Measurements from ENCODE around the gene DCPS.

The DCPS gene

DNA sequence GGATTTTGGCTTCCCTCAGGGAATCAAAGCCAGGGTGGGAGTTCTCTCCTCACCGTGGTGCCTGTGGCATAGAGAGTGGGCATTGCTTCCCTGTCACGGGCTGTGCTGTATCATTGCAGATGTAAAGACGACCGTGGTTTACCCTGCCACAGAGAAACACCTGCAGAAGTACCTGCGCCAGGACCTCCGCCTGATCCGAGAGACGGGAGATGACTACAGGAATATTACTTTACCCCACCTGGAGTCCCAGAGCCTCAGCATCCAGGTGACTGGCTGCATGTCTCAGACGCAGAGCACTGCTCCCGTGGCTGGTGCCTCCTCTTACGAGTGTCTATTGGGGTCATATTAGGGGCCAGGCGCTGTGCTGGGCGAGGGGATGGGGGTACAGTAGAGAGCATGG is 27.4 kb downstream of the DCPS start:
- TF ChIP-seq POLR2A (IDR thresholded peaks at IDR 0.05; ENCODE audit: low read depth, low read length) (no peak), POLR2AphosphoS5 (IDR thresholded peaks at IDR 0.05; ENCODE audit: low read depth, low read length) (no peak), PAX5 (IDR thresholded peaks at IDR 0.05; ENCODE audit: insufficient read depth, low read length, severe bottlenecking) (no peak), SPI1 (IDR thresholded peaks at IDR 0.05; ENCODE audit: low read depth, low read length) (no peak), TAF1 (IDR thresholded peaks at IDR 0.05; ENCODE audit: low read depth, low read length) (no peak), POU2F2 (IDR thresholded peaks at IDR 0.05; ENCODE audit: low read depth, low read length) (no peak)
- DNase-seq (ENCODE audit: insufficient read length, low spot score) (no peak), FAIRE-seq (no peak)

DNA sequence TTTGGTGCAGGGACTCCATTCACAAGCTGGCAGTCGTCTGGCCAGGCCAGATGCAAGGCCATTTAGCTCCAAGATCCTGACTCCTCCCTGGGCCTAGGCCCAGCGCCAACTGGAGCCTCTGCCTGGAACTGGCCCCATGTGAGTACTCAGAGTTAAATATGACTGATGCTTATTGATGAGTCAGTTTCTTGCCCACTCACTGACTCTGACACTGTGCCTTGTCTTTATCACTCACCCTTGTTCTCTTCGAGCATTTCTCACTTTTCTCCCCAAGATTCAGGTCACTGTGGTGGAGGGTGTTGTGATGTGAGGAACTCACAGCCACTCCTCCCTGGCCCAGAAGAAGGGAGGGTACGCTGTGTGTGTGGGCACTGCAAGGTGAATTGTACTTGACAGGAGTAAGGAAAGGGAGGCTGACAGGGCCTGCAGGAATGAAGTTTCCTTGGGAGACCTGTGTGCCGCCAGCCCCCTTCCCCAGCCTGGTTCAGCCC is 28.4 kb downstream of the DCPS start:
- TF ChIP-seq POLR2A (IDR thresholded peaks at IDR 0.05; ENCODE audit: low read depth, low read length): no peak
- TF ChIP-seq PAX5 (IDR thresholded peaks at IDR 0.05; ENCODE audit: insufficient read depth, low read length, severe bottlenecking): no peak
- TF ChIP-seq POU2F2 (IDR thresholded peaks at IDR 0.05; ENCODE audit: low read depth, low read length): no peak
- TF ChIP-seq POLR2AphosphoS5 (IDR thresholded peaks at IDR 0.05; ENCODE audit: low read depth, low read length): no peak
- TF ChIP-seq SPI1 (IDR thresholded peaks at IDR 0.05; ENCODE audit: low read depth, low read length): no peak
- TF ChIP-seq TAF1 (IDR thresholded peaks at IDR 0.05; ENCODE audit: low read depth, low read length): no peak
- FAIRE-seq (no peak), DNase-seq (ENCODE audit: insufficient read length, low spot score) (no peak)

DNA sequence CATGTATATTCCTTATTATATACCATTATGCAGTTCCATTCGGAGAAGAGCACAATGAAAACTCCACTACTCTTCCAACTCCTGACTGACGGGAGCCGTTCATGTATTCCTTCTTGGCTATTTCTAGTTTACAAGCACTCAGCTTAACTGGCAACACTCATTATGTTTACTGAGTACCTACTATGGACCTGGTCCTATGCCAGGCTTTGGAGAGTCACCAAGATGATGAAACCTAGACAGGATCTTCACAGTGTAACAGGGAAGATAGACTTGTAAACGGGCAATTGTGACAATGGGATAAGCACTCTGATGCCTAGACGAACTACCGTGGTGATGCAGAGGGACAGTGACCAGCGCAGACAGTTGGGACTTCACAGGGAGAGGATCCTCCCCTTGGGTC is 29.3 kb downstream of the DCPS start:
- no peak for TF ChIP-seq POLR2AphosphoS5 (IDR thresholded peaks at IDR 0.05; ENCODE audit: low read depth, low read length)
- TF ChIP-seq PAX5 (IDR thresholded peaks at IDR 0.05; ENCODE audit: insufficient read depth, low read length, severe bottlenecking): no peak
- no peak for TF ChIP-seq POU2F2 (IDR thresholded peaks at IDR 0.05; ENCODE audit: low read depth, low read length)
- TF ChIP-seq SPI1 (IDR thresholded peaks at IDR 0.05; ENCODE audit: low read depth, low read length): no peak
- no peak for TF ChIP-seq TAF1 (IDR thresholded peaks at IDR 0.05; ENCODE audit: low read depth, low read length)
- TF ChIP-seq POLR2A (IDR thresholded peaks at IDR 0.05; ENCODE audit: low read depth, low read length): no peak
- FAIRE-seq: no peak

DNA sequence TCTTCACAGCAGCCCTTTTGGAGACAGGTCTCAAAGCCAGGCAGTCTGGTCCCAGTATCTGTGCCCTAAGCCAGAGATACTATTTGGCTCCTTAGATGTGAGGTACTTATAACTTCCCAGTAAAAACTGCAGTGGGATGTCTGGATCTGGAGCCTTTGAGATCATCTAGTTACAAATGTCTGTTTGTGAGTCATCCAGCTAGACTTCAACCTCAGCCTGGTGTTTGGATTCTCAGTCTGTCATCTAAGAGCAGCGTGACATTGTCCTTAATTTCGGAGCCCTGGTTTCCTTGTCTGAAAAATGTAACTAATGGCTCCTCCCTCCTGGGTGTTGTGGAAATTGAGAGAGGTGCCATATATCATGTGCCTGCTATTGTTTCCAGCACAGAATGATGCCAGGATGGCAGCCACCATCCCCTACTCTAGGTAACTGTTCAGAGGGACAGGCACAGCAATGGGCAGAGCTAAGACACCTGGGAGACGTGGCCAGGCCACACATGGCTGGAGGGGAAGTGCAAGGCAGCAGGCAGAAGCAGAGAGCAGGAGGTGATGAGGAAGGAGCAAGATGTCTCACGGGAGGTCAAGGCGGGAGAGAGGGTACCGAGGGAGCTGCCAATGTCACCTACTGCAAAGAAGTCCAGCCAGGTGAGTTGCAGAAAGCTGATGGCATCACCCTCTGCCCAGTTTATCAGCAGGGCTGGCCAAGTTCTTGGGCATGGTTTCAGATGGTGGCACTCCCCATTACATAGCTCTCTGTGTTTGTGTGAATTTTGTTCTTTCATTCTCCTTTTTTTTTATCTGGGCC is 31.0 kb downstream of the DCPS start:
- DNase-seq (ENCODE audit: insufficient read length, low spot score): no peak
- no peak for TF ChIP-seq SPI1 (IDR thresholded peaks at IDR 0.05; ENCODE audit: low read depth, low read length)
- TF ChIP-seq POU2F2 (IDR thresholded peaks at IDR 0.05; ENCODE audit: low read depth, low read length): no peak
- no peak for TF ChIP-seq POLR2AphosphoS5 (IDR thresholded peaks at IDR 0.05; ENCODE audit: low read depth, low read length)
- no peak for TF ChIP-seq TAF1 (IDR thresholded peaks at IDR 0.05; ENCODE audit: low read depth, low read length)
- no peak for TF ChIP-seq PAX5 (IDR thresholded peaks at IDR 0.05; ENCODE audit: insufficient read depth, low read length, severe bottlenecking)
- TF ChIP-seq POLR2A (IDR thresholded peaks at IDR 0.05; ENCODE audit: low read depth, low read length): no peak
- no peak for FAIRE-seq

More for the DNA sequence above, 29.3 kb downstream of the DCPS start:
- DNase-seq (ENCODE audit: insufficient read length, low spot score): no peak

DNA sequence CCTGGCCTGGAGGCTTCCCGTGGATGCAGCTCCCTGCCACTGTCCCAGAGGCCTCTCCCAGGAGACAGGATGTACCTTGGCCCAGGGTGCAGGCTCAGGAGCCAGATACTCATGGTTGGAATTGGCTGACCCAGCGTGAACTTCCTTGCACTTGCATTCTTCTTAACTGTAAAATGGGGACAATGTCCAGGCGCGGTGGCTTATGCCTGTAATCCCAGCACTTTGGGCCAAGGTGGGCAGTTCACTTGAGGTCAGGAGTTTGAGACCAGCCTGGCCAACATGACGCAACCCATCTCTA is 31.6 kb downstream of the DCPS start:
- DNase-seq (ENCODE audit: insufficient read length, low spot score) (no peak), FAIRE-seq (no peak)
- TF ChIP-seq POU2F2 (IDR thresholded peaks at IDR 0.05; ENCODE audit: low read depth, low read length): no peak
- no peak for TF ChIP-seq PAX5 (IDR thresholded peaks at IDR 0.05; ENCODE audit: insufficient read depth, low read length, severe bottlenecking)
- TF ChIP-seq POLR2A (IDR thresholded peaks at IDR 0.05; ENCODE audit: low read depth, low read length): no peak
- TF ChIP-seq POLR2AphosphoS5 (IDR thresholded peaks at IDR 0.05; ENCODE audit: low read depth, low read length): no peak
- TF ChIP-seq SPI1 (IDR thresholded peaks at IDR 0.05; ENCODE audit: low read depth, low read length): no peak
- TF ChIP-seq TAF1 (IDR thresholded peaks at IDR 0.05; ENCODE audit: low read depth, low read length): no peak

DNA sequence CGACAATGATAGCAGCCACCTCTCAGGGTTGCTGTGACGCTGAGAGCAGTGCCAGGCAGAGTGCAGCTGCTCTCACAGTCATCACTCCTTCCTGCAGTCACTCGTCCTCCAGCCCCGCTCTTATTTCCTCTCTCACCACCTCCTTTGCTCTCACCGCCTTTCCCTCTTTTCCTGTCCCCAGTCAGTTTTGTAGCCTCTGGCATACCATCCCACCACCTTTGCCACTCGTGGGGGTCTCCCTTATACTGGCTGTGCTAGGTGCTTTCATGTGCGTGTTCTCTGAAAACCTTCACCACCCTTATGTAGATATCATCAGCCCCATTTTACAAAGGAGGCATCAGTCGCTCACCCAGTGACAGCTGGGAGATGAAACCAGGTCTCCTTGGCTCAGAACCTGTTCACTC is 32.3 kb downstream of the DCPS start:
- DNase-seq (ENCODE audit: insufficient read length, low spot score) (no peak), FAIRE-seq (peak; percentile 85)
- no peak for TF ChIP-seq SPI1 (IDR thresholded peaks at IDR 0.05; ENCODE audit: low read depth, low read length)
- no peak for TF ChIP-seq POLR2AphosphoS5 (IDR thresholded peaks at IDR 0.05; ENCODE audit: low read depth, low read length)
- TF ChIP-seq TAF1 (IDR thresholded peaks at IDR 0.05; ENCODE audit: low read depth, low read length): no peak
- TF ChIP-seq POLR2A (IDR thresholded peaks at IDR 0.05; ENCODE audit: low read depth, low read length): no peak
- TF ChIP-seq PAX5 (IDR thresholded peaks at IDR 0.05; ENCODE audit: insufficient read depth, low read length, severe bottlenecking): no peak
- no peak for TF ChIP-seq POU2F2 (IDR thresholded peaks at IDR 0.05; ENCODE audit: low read depth, low read length)

DNA sequence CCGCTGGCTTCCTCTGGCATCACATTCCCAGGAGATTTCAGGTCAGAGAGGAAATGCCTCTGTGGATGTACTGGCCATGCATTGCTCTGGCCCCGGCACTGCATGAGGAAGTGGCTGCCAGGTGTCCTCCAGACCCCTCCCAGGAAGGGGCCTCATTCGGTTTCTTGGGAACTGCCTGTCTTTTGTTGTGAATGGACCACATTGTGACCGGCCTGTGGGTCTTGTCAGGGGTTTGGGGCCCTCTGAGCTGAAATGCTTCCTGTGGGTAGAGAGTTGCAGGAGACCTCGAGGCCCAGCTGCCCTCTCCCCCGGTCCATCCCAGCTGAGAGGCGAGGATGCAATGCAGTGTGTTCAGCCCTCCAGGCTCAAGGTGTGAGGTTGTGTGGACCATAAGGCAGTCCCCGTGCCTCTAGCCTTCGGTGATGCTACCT is 32.8 kb downstream of the DCPS start:
- DNase-seq (ENCODE audit: insufficient read length, low spot score) (no peak), FAIRE-seq (no peak)
- TF ChIP-seq POLR2AphosphoS5 (IDR thresholded peaks at IDR 0.05; ENCODE audit: low read depth, low read length) (no peak), SPI1 (IDR thresholded peaks at IDR 0.05; ENCODE audit: low read depth, low read length) (peak; percentile 38; the same call in 1 of the 2 replicates), PAX5 (IDR thresholded peaks at IDR 0.05; ENCODE audit: insufficient read depth, low read length, severe bottlenecking) (no peak), POLR2A (IDR thresholded peaks at IDR 0.05; ENCODE audit: low read depth, low read length) (no peak), POU2F2 (IDR thresholded peaks at IDR 0.05; ENCODE audit: low read depth, low read length) (no peak), TAF1 (IDR thresholded peaks at IDR 0.05; ENCODE audit: low read depth, low read length) (no peak)

DNA sequence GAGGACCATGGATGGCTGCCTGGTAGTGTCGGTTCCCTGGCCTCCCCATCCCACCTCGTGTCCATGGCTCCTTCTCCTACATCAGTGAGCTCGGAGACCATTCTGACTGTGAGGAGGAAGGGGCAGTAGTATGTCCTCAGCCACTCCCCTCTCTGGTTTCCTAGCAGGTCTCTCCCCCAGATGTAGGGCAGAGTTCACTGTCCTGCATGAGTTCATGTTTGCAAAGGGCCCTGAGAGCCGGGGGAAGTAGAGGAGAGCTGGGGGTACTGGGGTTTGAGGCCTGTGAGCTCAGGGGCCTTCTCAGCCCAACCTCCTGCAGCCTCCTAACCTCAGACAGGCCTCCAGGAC is 33.2 kb downstream of the DCPS start:
- TF ChIP-seq SPI1 (IDR thresholded peaks at IDR 0.05; ENCODE audit: low read depth, low read length): no peak
- TF ChIP-seq TAF1 (IDR thresholded peaks at IDR 0.05; ENCODE audit: low read depth, low read length): no peak
- TF ChIP-seq PAX5 (IDR thresholded peaks at IDR 0.05; ENCODE audit: insufficient read depth, low read length, severe bottlenecking): no peak
- TF ChIP-seq POU2F2 (IDR thresholded peaks at IDR 0.05; ENCODE audit: low read depth, low read length): no peak
- no peak for TF ChIP-seq POLR2AphosphoS5 (IDR thresholded peaks at IDR 0.05; ENCODE audit: low read depth, low read length)
- TF ChIP-seq POLR2A (IDR thresholded peaks at IDR 0.05; ENCODE audit: low read depth, low read length): no peak
- no peak for FAIRE-seq
- DNase-seq (ENCODE audit: insufficient read length, low spot score): no peak

DNA sequence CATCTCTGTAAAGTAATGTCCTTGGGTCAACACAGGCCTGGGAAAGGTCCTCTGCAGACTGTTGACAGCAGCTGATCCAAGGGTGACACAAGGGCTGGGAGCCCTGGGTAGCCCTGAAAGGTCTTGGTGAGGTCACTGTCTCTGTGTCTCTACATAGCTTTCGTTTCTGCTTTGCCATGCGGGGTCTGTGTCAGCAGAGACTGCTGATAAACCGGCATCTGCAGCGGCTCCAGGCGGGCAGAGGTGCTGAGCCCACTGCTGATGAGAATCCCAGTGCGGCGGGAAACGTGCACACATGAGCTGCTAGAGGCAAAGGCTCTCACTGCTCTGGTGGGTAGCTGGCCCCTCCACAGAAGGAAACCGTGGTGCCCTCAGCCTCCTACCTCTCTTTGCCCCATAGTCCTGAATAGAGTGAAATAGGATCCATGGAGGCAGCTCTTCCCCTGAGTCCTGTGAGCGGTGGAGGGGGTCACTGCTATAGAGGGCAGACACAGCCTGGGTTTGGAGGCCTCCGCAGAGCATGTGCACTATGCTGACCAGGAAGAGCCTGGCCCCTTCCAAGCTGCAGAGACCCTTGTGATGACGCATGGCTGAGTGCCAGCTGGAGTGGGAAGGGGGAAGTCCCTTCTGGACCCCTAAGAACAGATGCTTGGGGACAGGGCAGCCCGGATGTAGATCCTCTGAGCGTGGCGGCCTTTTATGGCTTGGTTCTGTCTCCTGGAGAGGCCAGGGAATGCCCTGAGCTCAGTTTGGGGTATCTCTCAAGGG is 33.8 kb downstream of the DCPS start:
- FAIRE-seq: peak; percentile 31
- DNase-seq (ENCODE audit: insufficient read length, low spot score): no peak
- TF ChIP-seq TAF1 (IDR thresholded peaks at IDR 0.05; ENCODE audit: low read depth, low read length): no peak

Data from GM12891 (cell line).